Anterior cingulate cortex (tissue), 58 donors: Measurements from ENCODE around the gene IL7R.

Experiments
- DNase-seq, 58 donors: peaks; one replicate each; lab custom pipeline; 2025; lab: John Stamatoyannopoulos, UW

The IL7R gene, protein sequence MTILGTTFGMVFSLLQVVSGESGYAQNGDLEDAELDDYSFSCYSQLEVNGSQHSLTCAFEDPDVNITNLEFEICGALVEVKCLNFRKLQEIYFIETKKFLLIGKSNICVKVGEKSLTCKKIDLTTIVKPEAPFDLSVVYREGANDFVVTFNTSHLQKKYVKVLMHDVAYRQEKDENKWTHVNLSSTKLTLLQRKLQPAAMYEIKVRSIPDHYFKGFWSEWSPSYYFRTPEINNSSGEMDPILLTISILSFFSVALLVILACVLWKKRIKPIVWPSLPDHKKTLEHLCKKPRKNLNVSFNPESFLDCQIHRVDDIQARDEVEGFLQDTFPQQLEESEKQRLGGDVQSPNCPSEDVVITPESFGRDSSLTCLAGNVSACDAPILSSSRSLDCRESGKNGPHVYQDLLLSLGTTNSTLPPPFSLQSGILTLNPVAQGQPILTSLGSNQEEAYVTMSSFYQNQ

DNA sequence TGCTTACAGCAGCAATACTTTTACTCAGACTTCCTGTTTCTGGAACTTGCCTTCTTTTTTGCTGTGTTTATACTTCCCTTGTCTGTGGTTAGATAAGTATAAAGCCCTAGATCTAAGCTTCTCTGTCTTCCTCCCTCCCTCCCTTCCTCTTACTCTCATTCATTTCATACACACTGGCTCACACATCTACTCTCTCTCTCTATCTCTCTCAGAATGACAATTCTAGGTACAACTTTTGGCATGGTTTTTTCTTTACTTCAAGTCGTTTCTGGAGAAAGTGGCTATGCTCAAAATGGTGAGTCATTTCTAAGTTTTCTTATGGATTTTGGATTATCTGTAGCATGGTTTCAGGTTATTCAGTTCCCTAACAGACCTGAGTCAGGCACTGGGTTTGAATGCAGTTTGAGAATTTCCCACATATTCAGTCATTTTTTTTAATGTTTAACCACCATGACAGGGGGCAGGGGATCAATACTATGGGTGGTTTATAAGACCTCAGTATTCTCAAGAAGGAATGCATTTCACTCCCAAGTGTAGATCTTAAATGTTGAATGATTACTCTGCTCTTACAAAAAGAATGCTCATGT is at the start of gene IL7R:
Gene IL7R, plus strand, starts transcription at position 127 of the 587 bp plus-strand sequence. Its CDS starts 87 bp downstream, at position 214.
- no peak for DNase-seq

DNA sequence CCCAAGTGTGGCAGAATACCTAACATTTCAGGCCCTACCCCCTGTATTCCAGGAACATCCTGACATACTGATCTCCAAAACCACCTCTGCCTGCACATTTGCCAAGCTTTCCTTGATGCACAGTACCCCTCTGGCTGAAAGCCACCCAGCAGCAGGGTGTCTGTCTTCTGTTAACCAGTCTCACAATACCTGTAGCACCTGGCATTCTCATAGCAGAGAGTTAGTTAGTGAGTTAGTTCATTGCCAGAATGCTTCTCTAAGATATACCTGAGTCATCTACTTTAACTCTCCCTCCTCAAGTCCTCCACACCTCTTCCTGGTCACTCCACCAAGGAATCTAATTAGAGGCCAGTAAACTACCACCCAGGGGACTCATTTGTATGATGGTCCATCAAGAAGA is 46.1 kb upstream of the IL7R start:
- DNase-seq = no peak

DNA sequence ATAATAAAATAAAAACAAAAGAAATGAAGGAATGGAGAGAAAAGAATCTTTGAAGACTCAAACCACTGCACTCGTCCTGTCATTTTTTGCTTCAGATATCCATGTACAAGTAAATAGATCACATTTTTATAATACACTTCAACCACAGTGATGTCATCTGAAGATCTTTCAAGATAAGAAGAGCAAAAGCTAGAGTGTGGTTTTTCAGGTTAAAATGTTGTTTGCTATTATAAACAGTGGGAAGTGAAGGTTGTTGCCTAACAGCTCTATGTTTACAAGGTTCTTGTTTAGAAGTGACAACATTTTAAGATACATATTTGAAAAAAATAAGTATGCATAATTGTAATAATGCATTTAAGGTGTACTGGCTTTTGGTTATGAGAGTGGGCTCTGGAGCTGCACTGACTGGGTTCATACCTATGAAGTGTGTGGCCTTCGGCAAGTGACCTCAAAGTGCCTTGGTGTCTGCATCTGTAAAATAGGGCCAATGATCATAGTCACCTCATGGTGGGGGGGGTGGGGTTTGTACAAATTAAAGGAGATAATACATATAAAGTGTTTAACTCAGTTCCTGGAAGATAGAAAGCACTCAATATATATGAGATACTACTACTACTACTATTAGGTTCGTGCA is 45.5 kb upstream of the IL7R start:
- no peak for DNase-seq

DNA sequence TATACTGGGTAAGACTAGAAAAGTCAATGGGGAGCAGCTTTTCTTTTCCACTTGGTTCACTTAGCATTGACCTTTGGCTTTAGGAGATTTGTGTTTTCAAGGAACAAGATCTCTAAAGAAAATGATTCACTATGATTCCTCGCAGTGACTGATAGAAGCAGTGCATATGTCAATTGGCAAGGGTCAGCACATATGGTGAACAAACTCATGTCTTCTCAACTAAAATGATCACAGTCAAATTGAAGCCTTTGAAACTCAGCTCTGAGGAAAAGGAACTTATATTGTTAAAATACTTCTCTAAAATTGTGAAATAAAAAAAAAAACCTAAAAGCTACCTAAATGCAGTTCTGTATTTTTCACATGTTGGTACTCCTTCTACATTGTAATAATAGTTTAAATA is 43.2 kb upstream of the IL7R start:
- no peak for DNase-seq

DNA sequence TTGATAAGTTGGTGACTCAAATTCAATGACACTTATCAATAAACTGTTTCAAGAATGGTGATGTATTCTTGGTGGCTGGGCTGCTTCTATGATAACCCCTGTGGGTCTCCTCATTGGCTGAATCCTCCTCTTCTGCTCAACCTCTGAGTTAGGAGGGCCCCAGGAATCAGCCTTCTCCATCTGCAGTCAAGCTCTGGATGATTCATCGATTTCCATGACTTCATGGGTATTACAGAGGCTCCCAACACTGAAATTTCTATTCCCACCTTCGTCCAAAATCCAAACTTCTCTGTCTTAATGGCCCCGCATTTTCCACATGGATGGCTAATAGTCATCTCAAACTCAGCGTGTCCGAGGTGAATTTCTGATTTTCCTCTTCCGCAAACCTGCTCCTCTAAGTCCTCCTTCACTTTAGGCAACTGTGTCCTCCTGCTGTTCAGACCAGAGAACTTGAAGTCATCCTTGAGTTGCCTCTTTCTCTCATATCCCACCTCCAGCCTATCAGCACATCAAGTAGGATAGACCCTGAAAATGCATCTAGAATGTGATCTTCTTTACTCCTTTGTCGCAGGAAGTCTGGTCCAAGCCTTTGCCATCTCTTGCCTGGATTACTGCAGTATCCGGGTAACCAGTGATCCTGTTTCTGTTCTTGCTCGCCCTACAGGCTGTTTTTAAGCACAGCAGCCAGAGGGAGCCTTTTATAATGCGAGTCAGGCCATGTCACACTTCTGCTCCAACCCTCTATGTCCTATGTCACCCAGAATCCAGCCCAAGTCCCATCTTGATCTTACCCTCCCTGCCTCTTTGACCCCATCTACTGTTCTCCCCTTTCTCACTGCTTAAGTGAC is 41.4 kb upstream of the IL7R start:
- DNase-seq = no peak

DNA sequence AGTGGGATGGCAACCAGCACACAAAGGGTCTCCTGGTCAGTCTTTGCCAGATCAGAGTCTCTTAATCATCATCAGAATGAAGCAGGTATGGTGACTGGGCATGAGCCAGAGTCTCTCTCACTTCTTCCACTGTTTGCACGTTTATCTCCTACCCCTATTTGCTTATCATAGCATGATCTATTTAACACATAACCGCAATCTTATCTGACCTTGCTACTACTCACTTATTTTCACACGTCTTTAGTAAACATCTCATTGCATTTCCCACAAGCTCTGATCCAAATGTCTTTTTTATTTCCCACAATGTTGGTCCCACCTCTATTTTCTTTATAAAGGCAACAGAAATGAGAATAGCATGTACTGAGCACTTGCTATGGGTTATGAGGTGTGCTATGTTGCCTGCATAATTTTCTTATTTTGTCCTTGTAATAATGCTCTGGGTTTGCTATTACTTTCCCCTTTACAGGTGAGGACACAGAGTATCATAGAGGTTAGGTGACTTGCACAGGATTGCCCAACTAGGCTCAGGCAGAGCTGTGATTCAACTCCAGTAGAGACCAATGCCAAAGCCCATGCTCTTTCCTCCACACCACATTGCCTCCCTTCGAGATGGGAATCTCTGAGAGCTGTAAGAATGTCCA is 39.7 kb upstream of the IL7R start:
- DNase-seq = no peak

DNA sequence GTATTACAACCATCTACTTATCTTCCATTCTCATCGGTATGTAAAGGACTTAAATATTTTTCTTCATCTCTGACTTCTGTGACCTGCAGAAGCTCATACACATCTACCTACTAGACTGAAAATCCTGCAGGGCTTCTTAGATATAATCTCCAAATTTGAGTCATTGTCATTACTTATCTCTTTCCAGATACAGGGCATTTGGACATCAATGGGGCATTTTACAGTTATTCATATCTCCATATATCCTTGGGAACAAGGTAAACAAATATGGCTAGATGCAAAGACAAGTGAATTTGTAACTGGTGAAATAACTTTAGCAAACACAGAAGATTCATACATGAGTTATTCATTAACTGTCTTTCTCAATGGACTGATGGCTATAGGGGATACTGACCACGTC is 37.7 kb upstream of the IL7R start:
- no peak for DNase-seq

DNA sequence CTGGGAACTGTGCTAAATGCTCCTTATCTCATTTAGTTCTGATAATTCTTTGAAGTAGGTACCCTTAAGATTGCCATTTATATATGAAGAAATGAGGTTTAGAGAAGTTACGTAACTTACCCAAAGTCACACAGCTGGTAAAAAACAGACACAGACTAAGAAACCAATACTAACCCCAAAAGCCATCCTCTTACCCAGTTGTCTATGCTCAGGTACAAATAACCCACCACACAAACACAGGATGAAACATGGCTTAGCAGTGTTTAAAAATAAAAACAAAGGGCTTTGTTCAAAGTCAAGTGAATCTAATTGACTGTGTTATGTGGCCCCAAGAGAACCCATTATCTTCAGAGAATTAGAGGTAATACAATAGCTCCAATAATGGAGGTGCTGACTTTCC is 37.0 kb upstream of the IL7R start:
- no peak for DNase-seq

DNA sequence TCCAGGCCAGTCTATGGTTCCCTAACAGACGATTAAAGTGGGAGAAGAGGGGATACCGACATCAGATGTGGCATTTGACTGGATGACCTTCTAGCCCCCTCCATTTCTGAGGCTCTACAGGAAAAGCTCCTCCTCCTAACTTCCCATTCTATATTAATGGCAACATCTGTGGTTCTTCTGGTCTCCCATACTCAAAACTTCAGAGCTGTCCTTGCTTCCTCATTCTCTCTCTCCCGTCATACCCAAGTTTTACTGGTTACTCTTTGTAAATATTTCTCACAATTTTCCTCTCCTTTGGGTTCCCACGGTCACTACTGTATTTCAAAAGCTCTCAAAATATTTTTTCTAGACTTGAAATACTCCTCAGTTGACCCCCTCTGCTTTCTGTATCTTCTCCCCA is 36.0 kb upstream of the IL7R start:
- DNase-seq = no peak

DNA sequence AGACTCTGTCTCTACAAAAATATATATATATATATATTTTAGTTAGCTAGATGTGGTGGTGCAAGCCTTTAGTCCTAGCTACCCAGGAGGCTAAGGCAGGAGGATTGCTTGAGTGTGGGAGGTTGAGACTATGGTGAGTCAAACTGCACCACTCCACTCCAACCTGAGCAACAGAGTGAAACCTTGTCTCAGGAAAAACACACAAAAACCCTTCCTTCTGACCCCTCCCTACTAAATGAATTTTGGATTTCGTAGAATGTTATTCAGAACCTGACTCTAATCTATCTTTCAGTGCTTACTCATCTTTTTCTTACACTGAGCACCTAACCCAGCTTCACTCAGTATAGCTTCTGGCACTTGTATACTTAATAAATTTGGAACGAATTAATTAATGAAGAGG is 35.2 kb upstream of the IL7R start:
- DNase-seq = no peak

DNA sequence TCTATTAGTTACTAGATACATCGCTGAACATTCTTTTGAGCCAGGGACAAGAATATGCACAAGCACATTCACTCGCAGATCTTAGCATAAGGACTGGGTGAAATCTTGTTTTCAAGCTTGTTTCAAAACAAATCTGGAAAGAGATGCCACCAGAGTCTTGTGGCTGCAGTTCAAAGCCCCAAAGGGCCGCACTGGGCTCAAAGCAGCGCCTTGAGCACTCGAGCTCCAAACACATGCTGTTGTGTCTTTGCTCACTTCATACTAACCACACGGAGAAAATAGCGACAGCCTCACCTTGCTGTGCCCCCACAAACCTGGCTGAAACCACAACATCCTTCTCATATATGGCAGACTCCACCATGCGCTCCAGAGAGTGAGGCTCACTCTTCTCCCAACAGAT is 34.2 kb upstream of the IL7R start:
- no peak for DNase-seq

DNA sequence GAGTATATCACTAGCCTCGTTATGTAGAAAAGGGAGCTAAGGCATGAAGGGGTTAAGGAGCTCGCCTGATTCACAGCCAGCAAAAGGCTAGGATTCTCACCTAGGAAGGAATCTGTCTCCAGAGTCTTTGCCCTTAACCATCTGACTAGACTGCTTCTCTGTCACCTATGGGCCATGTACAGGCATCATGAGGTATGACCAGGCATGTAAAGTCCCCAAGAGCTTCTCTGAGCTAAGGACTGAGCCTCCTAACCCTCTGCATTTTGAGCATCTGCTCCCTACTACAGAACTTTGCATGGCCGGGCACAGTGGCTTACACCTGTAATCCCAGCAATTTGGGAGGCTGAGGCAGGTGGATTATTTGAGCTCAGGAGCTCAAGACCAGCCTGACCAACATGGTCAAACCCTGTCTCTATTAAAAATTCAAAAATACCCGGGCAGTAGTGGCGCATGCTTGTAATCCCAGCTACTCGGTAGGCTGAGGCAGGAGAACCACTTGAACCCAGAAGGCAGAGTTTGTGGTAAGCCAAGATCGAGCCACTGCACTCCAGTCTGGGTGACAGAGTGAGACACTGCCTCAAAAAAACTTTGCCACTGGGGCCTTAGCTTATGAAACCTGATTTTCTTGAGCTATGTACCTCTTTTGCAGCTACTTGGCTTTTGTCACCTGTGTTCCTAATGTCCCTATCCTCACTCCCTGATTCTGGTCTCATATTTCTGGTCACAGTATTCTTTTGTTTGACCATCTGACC is 33.2 kb upstream of the IL7R start:
- DNase-seq = no peak

DNA sequence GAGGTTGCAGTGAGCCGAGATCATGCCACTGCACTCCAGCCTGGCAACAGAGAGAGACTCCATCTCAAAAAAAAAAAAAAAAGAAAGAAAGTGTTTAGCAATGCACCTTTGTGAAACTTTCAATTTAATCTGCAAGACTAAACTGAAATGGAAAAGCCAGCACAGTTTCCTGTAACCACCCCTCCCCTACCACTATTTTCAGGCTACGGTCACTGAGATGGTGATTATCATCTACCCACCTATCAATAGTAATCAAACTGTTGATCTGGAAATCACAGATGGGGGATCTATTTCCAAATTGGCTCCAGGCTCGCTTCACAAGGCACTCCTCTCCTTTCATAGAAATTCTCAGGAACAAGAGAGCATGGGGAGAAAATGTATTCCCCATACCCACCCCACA is 30.6 kb upstream of the IL7R start:
- DNase-seq = no peak

DNA sequence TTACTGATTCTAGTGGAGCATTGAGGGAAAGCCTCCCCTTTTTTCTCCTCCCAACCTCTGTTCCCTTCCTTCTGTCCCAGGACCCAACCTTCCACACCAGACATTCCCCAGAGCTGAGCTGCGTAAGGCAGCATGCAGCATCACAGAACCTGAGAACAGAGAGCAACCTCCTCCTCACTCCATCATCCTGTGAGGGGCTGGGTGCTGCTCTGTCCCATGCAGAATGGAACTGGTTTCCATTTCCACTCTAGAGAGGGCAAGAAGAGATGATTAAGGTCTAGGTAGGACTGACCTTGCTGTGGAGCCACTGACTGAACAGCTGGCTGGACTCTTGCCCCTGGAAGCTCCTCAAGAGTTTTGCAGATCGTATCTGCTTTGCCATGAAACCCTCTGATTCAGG is 30.1 kb upstream of the IL7R start:
- no peak for DNase-seq

DNA sequence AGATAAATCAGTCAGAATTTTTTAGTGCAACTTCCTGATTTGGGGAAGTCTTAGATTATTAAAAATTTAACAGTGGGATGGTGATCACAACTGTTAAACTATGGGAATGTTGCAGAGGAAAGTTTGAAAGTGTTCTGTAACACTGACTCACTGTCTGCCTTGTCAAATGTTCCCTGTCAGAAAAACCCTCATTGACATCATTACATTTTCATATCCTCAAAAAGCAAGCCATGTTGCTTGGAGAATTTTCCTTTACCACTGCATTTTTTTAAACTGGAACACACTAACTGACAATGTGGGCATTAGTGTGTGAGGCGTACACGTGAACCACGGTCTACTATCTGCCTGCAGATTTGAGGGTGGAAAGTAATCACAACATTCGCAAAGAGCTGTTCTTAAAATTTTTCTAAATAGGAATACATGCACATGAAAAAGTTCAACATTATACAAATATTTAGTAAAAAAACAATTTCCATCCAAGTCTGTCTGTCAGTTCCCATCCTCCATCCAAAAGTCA is 28.6 kb upstream of the IL7R start:
- DNase-seq = no peak

DNA sequence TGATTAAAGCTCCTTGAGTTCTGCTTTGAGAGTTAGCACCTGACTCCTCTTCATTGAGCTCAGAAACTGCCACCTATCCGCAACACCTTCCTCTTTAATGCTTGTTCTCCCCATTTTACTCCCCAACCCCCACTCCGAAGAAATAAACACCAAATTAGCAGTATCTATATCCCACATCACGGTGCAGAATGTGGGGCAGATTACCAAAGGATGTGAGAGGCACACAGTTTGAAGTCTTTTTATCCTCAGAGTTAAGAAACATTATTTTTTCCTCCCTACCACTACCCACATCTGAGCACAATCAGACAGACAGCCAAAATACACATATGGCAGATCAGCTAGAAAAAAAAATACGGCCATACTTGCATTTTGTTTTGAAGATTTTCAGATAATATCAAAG is 26.1 kb upstream of the IL7R start:
- DNase-seq = no peak

DNA sequence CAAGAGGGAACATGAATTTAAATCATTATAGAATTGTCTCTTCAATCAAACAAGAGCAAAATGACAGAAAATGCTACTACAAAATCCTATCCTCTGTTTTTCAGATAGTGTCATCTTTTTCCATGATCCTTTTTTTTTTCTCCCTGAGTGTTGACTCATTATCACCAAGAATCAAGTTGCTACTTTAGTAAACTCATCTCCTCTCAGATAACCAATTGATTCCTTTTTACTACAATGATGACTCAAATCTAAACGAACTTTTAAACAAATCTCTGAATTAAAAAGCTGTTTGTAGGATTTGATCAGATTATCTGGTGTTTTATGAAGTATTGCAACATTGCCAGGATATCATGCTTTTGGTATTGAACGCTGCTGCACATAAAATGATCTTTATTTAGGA is 23.9 kb upstream of the IL7R start:
- no peak for DNase-seq

DNA sequence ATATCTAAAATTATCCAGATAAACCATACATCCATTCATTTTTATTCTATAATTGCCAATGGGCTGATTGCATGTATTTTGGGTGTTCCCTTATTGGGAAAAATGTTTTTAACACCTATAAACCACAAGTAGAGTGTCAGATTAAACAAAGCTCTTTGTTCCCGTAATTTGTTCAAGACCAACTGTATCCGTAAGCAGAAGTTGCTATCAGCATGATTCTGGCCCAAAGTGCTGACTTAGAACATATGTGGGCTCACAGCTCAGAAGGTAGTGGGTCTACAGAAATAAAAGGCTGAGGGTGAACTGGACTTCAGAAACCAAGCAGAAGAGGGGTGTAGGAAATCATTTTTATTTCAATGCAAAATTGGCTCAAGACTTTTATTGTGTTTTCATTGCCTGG is 23.5 kb upstream of the IL7R start:
- DNase-seq = no peak
